Astrocyte (in vitro differentiated cells and primary cell): ENCODE results near the gene INTS2. TPM values are rescaled to one million over a fixed set of nuclear protein-coding genes. Genes with fewer than 3 reads are reported as not detected.
"Not testable (repeated sequence)": the region's sequence is repeated elsewhere in the genome, so short reads cannot be mapped to it uniquely, and the experiment has no call there.

Experiments
- DNase-seq: peaks from one replicate; pipeline ENCODE4 v3.0.0-alpha.2; 2010; ENCODE audit warnings: low read depth
- FAIRE-seq: peaks from 2 replicates; lab custom pipeline; 2011; peaks lifted over from hg19 to GRCh38; lab: Jason Lieb, UNC
- H2AFZ ChIP-seq: 2 replicates; pipeline ENCODE4 v1.6.0; 2012; ENCODE audit warnings: low read depth, low read length, inconsistent platforms
- H3K27ac ChIP-seq: 2 replicates; pipeline ENCODE4 v1.5.1; 2011; ENCODE audit warnings: low read depth, low read length, inconsistent platforms
- H3K27me3 ChIP-seq: 2 replicates; pipeline ENCODE4 v1.6.0; 2011; ENCODE audit warnings: low read length, inconsistent platforms; ENCODE audit not compliant: insufficient read depth
- H3K36me3 ChIP-seq: 2 replicates; pipeline ENCODE4 v1.5.1; 2011; ENCODE audit warnings: low read length, inconsistent platforms; ENCODE audit not compliant: insufficient read depth
- H3K4me1 ChIP-seq: 2 replicates; pipeline ENCODE4 v1.5.1; 2011; ENCODE audit warnings: low read length, inconsistent platforms; ENCODE audit not compliant: insufficient read depth
- H3K4me2 ChIP-seq: 2 replicates; pipeline ENCODE4 v1.6.0; 2012; ENCODE audit warnings: low read length, inconsistent platforms
- H3K4me3 ChIP-seq: 2 replicates; pipeline ENCODE4 v1.5.1; 2011; ENCODE audit warnings: low read depth, mild to moderate bottlenecking, low read length, inconsistent platforms; ENCODE audit not compliant: insufficient read depth
- H3K79me2 ChIP-seq: 2 replicates; pipeline ENCODE4 v1.6.0; 2012; ENCODE audit warnings: mild to moderate bottlenecking, low read length, inconsistent platforms; ENCODE audit not compliant: insufficient read depth
- H3K9ac ChIP-seq: 2 replicates; pipeline ENCODE4 v1.6.0; 2012; ENCODE audit warnings: mild to moderate bottlenecking, low read length, inconsistent platforms
- H3K9me3 ChIP-seq: 2 replicates; pipeline ENCODE4 v1.5.1; 2012; ENCODE audit warnings: low read depth, mild to moderate bottlenecking, low read length, inconsistent platforms; ENCODE audit not compliant: insufficient read depth
- H4K20me1 ChIP-seq: 2 replicates; pipeline ENCODE4 v1.6.0; 2012; ENCODE audit warnings: low read length, inconsistent platforms; ENCODE audit not compliant: insufficient read depth
- H3K27ac Mint-ChIP-seq: one replicate; pipeline ENCODE4 v1.8.0; 2021; ENCODE audit warnings: mild to moderate bottlenecking, mixed read lengths; ENCODE audit not compliant: unreplicated experiment
- H3K27me3 Mint-ChIP-seq: one replicate; pipeline ENCODE4 v1.8.0; 2021; ENCODE audit warnings: low read depth, mixed read lengths; ENCODE audit not compliant: unreplicated experiment
- H3K36me3 Mint-ChIP-seq: one replicate; pipeline ENCODE4 v1.8.0; 2021; ENCODE audit warnings: low read depth, mixed read lengths; ENCODE audit not compliant: unreplicated experiment
- H3K4me1 Mint-ChIP-seq: one replicate; pipeline ENCODE4 v1.8.0; 2021; ENCODE audit warnings: low read depth, mixed read lengths; ENCODE audit not compliant: unreplicated experiment
- H3K4me3 Mint-ChIP-seq: one replicate; pipeline ENCODE4 v1.8.0; 2021; ENCODE audit warnings: mild to moderate bottlenecking, moderate library complexity, mixed read lengths; ENCODE audit not compliant: unreplicated experiment
- H3K9me3 Mint-ChIP-seq: one replicate; pipeline ENCODE4 v1.8.0; 2021; ENCODE audit warnings: mild to moderate bottlenecking, mixed read lengths; ENCODE audit not compliant: unreplicated experiment
- EZH2 ChIP-seq: IDR thresholded peaks from 2 replicates; pipeline ENCODE4 v1.6.1; 2012; ENCODE audit warnings: mild to moderate bottlenecking, low read length, inconsistent platforms; ENCODE audit not compliant: insufficient read depth
- total RNA-seq: library from RNA; stranded (reverse); gene quantifications from 2 replicates; pipeline ENCODE4 v1.2.1, GENCODE V29; 2021
- TF ChIP-seq, protein P1 (sequence below): IDR thresholded peaks from 2 replicates; pipeline ENCODE4 v1.5.1; 2011; ENCODE audit warnings: low read depth, mild to moderate bottlenecking, inconsistent platforms, low read length, moderate library complexity; ENCODE audit not compliant: insufficient read depth

The INTS2 gene
- total RNA-seq, 1 donor from 2014 or later, result 9.3 TPM

DNA sequence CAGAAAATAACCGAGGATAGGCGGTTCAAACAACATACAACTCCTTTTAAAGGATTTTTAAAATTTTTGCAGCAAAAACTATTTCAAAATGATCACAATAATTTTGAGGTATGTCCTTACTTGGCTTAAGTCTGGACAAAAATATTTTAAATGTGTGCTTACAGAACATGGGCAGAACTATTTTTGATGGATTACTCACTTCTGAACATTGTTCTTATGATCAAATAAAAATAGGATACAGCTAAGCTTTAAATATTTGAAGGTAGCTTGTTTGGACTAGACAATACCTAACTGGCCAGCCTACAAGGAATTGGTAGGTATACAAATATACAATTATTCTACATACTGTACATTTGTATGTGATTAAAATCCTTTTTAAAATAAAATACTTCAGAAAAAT, 14.3 kb upstream of the INTS2 start:
- H3K27me3 ChIP-seq, result no peaks in the 10 kb centered on the region
- H3K27ac Mint-ChIP-seq, result no peak overlapping the region
- H3K79me2 ChIP-seq, result no peaks in the 10 kb centered on the region
- no peak overlapping the region for H3K9ac ChIP-seq
- H3K36me3 Mint-ChIP-seq, result no peaks in the 10 kb centered on the region
- H3K27me3 Mint-ChIP-seq, result no peaks in the 10 kb centered on the region
- no peak for DNase-seq
- H4K20me1 ChIP-seq, result peaks cover 5% of the 10 kb centered on the region
- H3K4me3 Mint-ChIP-seq, result no peak overlapping the region
- H3K9me3 ChIP-seq, result no peaks in the 10 kb centered on the region
- no peaks in the 10 kb centered on the region for H3K4me1 ChIP-seq
- peaks cover 20% of the 10 kb centered on the region for H3K36me3 ChIP-seq
- TF ChIP-seq EZH2, result no peak
- TF ChIP-seq, protein P1, sequence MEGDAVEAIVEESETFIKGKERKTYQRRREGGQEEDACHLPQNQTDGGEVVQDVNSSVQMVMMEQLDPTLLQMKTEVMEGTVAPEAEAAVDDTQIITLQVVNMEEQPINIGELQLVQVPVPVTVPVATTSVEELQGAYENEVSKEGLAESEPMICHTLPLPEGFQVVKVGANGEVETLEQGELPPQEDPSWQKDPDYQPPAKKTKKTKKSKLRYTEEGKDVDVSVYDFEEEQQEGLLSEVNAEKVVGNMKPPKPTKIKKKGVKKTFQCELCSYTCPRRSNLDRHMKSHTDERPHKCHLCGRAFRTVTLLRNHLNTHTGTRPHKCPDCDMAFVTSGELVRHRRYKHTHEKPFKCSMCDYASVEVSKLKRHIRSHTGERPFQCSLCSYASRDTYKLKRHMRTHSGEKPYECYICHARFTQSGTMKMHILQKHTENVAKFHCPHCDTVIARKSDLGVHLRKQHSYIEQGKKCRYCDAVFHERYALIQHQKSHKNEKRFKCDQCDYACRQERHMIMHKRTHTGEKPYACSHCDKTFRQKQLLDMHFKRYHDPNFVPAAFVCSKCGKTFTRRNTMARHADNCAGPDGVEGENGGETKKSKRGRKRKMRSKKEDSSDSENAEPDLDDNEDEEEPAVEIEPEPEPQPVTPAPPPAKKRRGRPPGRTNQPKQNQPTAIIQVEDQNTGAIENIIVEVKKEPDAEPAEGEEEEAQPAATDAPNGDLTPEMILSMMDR, result no peak
- no peaks in the 10 kb centered on the region for H3K9me3 Mint-ChIP-seq
- no peak overlapping the region for H2AFZ ChIP-seq
- FAIRE-seq, result no peak
- no peak overlapping the region for H3K27ac ChIP-seq
- no peaks in the 10 kb centered on the region for H3K4me1 Mint-ChIP-seq
- no peak overlapping the region for H3K4me2 ChIP-seq
- H3K4me3 ChIP-seq, result no peak overlapping the region

DNA sequence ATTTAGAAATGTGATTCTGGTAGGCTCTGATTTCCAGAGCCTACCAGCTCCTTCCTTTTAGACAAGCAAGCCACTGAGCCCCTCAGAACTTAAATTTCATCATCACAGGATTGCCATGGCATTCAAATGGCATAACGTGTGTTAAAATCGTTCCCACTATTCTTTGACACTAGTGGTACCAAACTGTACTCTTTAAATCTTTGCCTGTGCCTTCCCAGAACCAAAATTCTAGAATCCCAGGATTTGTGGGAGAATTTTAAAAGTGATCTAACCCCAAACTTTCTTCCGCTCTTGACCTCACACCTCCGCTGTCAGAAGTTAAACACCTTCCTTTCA, 287 bp upstream of the INTS2 start:
- H3K27ac Mint-ChIP-seq, result peak overlapping the region; percentile 95
- Histone ChIP-seq H2AFZ (peak overlapping the region; percentile 88), H3K36me3 (peaks cover 4% of the 10 kb centered on the region), H3K9ac (peak overlapping the region; percentile 99), H3K4me3 (peak overlapping the region; percentile 99), H3K9me3 (no peaks in the 10 kb centered on the region), H3K4me1 (peaks cover 9% of the 10 kb centered on the region), H3K4me2 (peak overlapping the region; percentile 94), H4K20me1 (no peaks in the 10 kb centered on the region), H3K79me2 (peaks cover 14% of the 10 kb centered on the region), H3K27me3 (no peaks in the 10 kb centered on the region), H3K27ac (peak overlapping the region; percentile 96)
- H3K4me3 Mint-ChIP-seq, result peak overlapping the region; percentile 94
- DNase-seq, result no peak
- H3K4me1 Mint-ChIP-seq, result no peaks in the 10 kb centered on the region
- H3K9me3 Mint-ChIP-seq, result no peaks in the 10 kb centered on the region
- no peak for FAIRE-seq
- H3K27me3 Mint-ChIP-seq, result no peaks in the 10 kb centered on the region
- peaks cover 2% of the 10 kb centered on the region for H3K36me3 Mint-ChIP-seq
- TF ChIP-seq, protein P1, result no peak
- no peak for TF ChIP-seq EZH2

DNA sequence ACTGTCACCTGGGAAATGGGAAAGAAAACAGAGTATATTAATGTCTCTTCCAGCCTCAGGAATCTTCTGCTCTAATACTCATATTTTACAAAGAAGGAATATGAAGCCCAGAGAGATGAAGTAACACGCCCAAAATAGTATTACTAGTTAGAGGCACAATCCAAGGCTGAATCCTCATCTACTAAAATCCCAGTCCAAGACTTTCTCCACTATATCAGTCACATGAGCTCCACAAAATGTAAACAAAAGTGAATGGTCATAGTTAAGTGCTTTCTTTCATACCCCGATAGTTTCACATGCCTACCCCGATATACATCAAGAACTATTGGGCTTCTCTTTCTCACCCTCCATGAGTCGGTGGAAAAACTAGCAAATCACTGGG, 965 bp downstream of the INTS2 start:
- no peak for TF ChIP-seq EZH2
- TF ChIP-seq, protein P1, result no peak
- peaks cover 2% of the 10 kb centered on the region for H3K36me3 Mint-ChIP-seq
- no peaks in the 10 kb centered on the region for H3K4me1 Mint-ChIP-seq
- peak overlapping the region; percentile 99 for H3K4me3 ChIP-seq
- FAIRE-seq, result no peak
- peak overlapping the region; percentile 96 for H3K27ac ChIP-seq
- H3K36me3 ChIP-seq, result peaks cover 4% of the 10 kb centered on the region
- no peaks in the 10 kb centered on the region for H3K27me3 Mint-ChIP-seq
- H3K9me3 ChIP-seq, result no peaks in the 10 kb centered on the region
- H3K4me1 ChIP-seq, result peaks cover 9% of the 10 kb centered on the region
- peak overlapping the region; percentile 94 for H3K4me3 Mint-ChIP-seq
- peak; percentile 36 for DNase-seq
- peak overlapping the region; percentile 88 for H2AFZ ChIP-seq
- H4K20me1 ChIP-seq, result no peaks in the 10 kb centered on the region
- H3K79me2 ChIP-seq, result peaks cover 14% of the 10 kb centered on the region
- H3K27me3 ChIP-seq, result no peaks in the 10 kb centered on the region
- no peaks in the 10 kb centered on the region for H3K9me3 Mint-ChIP-seq
- peak overlapping the region; percentile 95 for H3K27ac Mint-ChIP-seq
- H3K4me2 ChIP-seq, result peak overlapping the region; percentile 94
- H3K9ac ChIP-seq, result peak overlapping the region; percentile 99

DNA sequence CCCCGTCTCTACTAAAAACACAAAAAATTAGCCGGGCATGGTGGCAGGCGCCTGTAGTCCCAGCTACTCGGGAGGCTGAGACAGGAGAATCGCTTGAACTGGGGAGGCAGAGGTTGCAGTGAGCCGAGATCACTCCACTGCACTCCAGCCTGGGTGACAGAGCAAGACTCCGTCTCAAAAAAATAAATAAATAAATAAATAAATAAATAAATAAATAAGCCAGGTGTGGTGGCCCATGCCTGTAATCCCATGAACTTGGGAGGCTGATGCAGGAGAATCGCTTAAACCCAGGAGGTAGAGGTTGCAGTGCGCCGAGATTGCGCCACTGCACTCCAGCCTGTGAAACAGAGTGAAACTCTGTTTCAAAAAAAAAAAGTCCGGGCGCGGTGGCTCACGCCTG, 12.6 kb downstream of the INTS2 start:
- not testable (repeated sequence) for H3K9me3 Mint-ChIP-seq, H3K4me2 ChIP-seq, H3K4me3 ChIP-seq, FAIRE-seq, H3K4me3 Mint-ChIP-seq, DNase-seq, H3K4me1 ChIP-seq, H2AFZ ChIP-seq, H3K9ac ChIP-seq, H3K79me2 ChIP-seq, H4K20me1 ChIP-seq, H3K27ac Mint-ChIP-seq, H3K27ac ChIP-seq, H3K4me1 Mint-ChIP-seq, H3K36me3 Mint-ChIP-seq, H3K9me3 ChIP-seq, H3K27me3 Mint-ChIP-seq, H3K27me3 ChIP-seq
- H3K36me3 ChIP-seq, result peaks cover 16% of the 10 kb centered on the region
